Suprapubic skin (tissue), 4 donors: Measurements from ENCODE around the gene ACACB.

ENCODE experiments used
- EP300 ChIP-seq: sonication (generic); formaldehyde crosslinking; IDR thresholded peaks from one replicate; pipeline ENCODE4 v1.6.1; 2017; ENCODE audit warnings: antibody characterized with exemption
- POLR2A ChIP-seq, 2 donors: fragments of 450-650 bp; IDR thresholded peaks; one replicate each; pipeline ENCODE4 v1.6.1; 2017; ENCODE audit warnings: antibody characterized with exemption in 2 of 2, mild to moderate bottlenecking in 2 of 2, moderate library complexity in 2 of 2
- POLR2AphosphoS5 ChIP-seq, 3 donors: sonication (generic); formaldehyde crosslinking; IDR thresholded peaks; one replicate each; pipeline ENCODE4 v1.6.1; 2017; ENCODE audit warnings: antibody characterized with exemption in 3 of 3
- TF ChIP-seq, protein P1 (sequence below), 2 donors: fragments of 200-600 bp in 1 of 2; fragments of 450-650 bp in 1 of 2; sonication (generic) in 1 of 2; IDR thresholded peaks; one replicate each; pipeline ENCODE4 v1.5.1; 2016 to 2019; ENCODE audit warnings: antibody characterized with exemption in 2 of 2, mild to moderate bottlenecking in 1 of 2, moderate library complexity in 1 of 2

GRCh38 chr12:109169686-109170085 is 53.3 kb downstream of the ACACB start:
- TF ChIP-seq, protein P1, sequence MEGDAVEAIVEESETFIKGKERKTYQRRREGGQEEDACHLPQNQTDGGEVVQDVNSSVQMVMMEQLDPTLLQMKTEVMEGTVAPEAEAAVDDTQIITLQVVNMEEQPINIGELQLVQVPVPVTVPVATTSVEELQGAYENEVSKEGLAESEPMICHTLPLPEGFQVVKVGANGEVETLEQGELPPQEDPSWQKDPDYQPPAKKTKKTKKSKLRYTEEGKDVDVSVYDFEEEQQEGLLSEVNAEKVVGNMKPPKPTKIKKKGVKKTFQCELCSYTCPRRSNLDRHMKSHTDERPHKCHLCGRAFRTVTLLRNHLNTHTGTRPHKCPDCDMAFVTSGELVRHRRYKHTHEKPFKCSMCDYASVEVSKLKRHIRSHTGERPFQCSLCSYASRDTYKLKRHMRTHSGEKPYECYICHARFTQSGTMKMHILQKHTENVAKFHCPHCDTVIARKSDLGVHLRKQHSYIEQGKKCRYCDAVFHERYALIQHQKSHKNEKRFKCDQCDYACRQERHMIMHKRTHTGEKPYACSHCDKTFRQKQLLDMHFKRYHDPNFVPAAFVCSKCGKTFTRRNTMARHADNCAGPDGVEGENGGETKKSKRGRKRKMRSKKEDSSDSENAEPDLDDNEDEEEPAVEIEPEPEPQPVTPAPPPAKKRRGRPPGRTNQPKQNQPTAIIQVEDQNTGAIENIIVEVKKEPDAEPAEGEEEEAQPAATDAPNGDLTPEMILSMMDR (IDR thresholded peaks at IDR 0.05): no peak
- TF ChIP-seq EP300 (no peak), POLR2A (IDR thresholded peaks at IDR 0.05) (no peak), POLR2AphosphoS5 (IDR thresholded peaks at IDR 0.05) (no peak)
